ENCODE results near the gene SMYD1. TPM values are rescaled to one million over a fixed set of nuclear protein-coding genes. Genes with fewer than 3 reads are reported as not detected.

The SMYD1 gene
- total RNA-seq, 4 donors from 2014 or later = not detected

DNA sequence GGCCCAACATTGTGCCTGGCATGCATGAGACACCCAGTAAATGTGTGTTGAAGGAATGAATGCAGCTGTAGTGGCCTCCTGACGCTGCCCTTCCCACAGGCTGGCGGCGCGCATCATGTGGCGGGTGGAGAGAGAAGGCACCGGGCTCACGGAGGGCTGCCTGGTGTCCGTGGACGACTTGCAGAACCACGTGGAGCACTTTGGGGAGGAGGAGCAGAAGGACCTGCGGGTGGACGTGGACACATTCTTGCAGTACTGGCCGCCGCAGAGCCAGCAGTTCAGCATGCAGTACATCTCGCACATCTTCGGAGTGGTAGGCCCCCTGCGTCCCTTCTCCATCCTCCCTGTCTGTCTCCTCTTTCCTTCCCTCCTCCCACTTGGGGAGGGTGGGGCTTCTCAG is 20.1 kb downstream of the SMYD1 start:
- no peak overlapping the region for H3K4me3 ChIP-seq
- no peaks in the 10 kb centered on the region for H3K4me1 ChIP-seq
- TF ChIP-seq POLR2AphosphoS5 (IDR thresholded peaks at IDR 0.05) = no peak
- TF ChIP-seq POLR2A (IDR thresholded peaks at IDR 0.05) = no peak
- TF ChIP-seq, protein P1, sequence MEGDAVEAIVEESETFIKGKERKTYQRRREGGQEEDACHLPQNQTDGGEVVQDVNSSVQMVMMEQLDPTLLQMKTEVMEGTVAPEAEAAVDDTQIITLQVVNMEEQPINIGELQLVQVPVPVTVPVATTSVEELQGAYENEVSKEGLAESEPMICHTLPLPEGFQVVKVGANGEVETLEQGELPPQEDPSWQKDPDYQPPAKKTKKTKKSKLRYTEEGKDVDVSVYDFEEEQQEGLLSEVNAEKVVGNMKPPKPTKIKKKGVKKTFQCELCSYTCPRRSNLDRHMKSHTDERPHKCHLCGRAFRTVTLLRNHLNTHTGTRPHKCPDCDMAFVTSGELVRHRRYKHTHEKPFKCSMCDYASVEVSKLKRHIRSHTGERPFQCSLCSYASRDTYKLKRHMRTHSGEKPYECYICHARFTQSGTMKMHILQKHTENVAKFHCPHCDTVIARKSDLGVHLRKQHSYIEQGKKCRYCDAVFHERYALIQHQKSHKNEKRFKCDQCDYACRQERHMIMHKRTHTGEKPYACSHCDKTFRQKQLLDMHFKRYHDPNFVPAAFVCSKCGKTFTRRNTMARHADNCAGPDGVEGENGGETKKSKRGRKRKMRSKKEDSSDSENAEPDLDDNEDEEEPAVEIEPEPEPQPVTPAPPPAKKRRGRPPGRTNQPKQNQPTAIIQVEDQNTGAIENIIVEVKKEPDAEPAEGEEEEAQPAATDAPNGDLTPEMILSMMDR (IDR thresholded peaks at IDR 0.05) = no peak
- TF ChIP-seq EP300 (IDR thresholded peaks at IDR 0.05) = no peak
- H3K27ac ChIP-seq = no peak overlapping the region
- DNase-seq (ENCODE audit: low spot score in 2 of 2) = no peak
- no peaks in the 10 kb centered on the region for H3K9me3 ChIP-seq
- H3K27me3 ChIP-seq = no peaks in the 10 kb centered on the region
- H3K36me3 ChIP-seq = no peaks in the 10 kb centered on the region
- 87% methylated on average over 8 of the region's 17 CpGs for WGBS

GRCh38 chr2:88088999-88089398 is 21.4 kb downstream of the SMYD1 start:
- Histone ChIP-seq H3K4me1 (no peaks in the 10 kb centered on the region), H3K27me3 (no peaks in the 10 kb centered on the region), H3K27ac (no peak overlapping the region), H3K9me3 (no peaks in the 10 kb centered on the region), H3K36me3 (no peaks in the 10 kb centered on the region), H3K4me3 (no peak overlapping the region)
- no peak for DNase-seq (ENCODE audit: low spot score in 2 of 2)
- WGBS = 86% methylated on average over 2 of the region's 2 CpGs
- TF ChIP-seq POLR2A (IDR thresholded peaks at IDR 0.05) (no peak), POLR2AphosphoS5 (IDR thresholded peaks at IDR 0.05) (no peak), EP300 (IDR thresholded peaks at IDR 0.05) (no peak)
- TF ChIP-seq, protein P1 (IDR thresholded peaks at IDR 0.05) = no peak

DNA sequence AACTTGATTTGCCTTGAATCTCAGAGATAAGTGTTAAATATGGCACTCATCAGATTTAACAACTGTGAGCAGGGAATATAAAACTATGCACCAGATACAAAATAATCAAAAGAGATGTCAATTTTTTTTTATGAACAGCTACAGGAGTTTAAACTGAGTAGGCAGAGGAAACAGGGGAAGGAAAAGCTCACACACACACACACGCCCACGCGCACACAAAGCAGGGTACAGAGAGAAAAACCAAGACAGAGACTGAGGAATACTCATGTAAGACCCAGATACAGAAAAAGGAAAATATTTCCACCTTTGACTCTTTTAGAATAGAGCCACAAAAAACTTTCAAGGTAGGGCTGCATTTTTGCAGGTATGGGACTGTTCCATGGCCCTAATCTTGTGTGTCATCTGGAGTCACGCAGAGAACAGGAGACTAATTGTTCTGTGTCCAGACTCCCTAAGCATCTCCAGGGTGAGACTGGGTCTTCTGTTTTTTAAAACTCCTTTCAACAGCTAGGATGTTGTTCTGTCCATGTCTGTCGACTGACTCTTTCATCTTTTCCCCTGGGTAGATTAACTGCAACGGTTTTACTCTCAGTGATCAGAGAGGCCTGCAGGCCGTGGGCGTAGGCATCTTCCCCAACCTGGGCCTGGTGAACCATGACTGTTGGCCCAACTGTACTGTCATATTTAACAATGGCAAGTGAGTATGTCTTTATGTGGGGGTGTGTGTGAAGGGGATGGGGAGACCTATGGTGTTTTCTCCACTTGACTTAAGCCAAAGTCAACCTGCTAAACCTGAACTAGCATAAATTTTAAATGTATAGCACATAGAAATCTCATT is 23.0 kb downstream of the SMYD1 start:
- DNase-seq (ENCODE audit: low spot score in 2 of 2) = no peak
- no peak for TF ChIP-seq POLR2AphosphoS5 (IDR thresholded peaks at IDR 0.05)
- TF ChIP-seq, protein P1 (IDR thresholded peaks at IDR 0.05) = no peak
- H3K4me3 ChIP-seq = no peak overlapping the region
- H3K27ac ChIP-seq = no peak overlapping the region
- H3K9me3 ChIP-seq = no peaks in the 10 kb centered on the region
- H3K36me3 ChIP-seq = no peaks in the 10 kb centered on the region
- no peaks in the 10 kb centered on the region for H3K4me1 ChIP-seq
- H3K27me3 ChIP-seq = no peaks in the 10 kb centered on the region
- 71% methylated on average over 8 of the region's 8 CpGs for WGBS

- no peaks in the 10 kb centered on the region for H3K27me3 ChIP-seq
These were observed 24.3 kb downstream of the SMYD1 start for GRCh38 chr2:88091943-88092342.

GRCh38 chr2:88092773-88093172 is 25.1 kb downstream of the SMYD1 start:
- TF ChIP-seq EP300 (IDR thresholded peaks at IDR 0.05) = no peak
- TF ChIP-seq, protein P1 (IDR thresholded peaks at IDR 0.05) = no peak
- TF ChIP-seq POLR2A (IDR thresholded peaks at IDR 0.05) = no peak
- TF ChIP-seq POLR2AphosphoS5 (IDR thresholded peaks at IDR 0.05) = no peak
- no peaks in the 10 kb centered on the region for H3K27me3 ChIP-seq
- DNase-seq (ENCODE audit: low spot score in 2 of 2) = no peak
- H3K4me3 ChIP-seq = no peak overlapping the region
- H3K4me1 ChIP-seq = no peaks in the 10 kb centered on the region
- no peaks in the 10 kb centered on the region for H3K9me3 ChIP-seq
- no peak overlapping the region for H3K27ac ChIP-seq
- no peaks in the 10 kb centered on the region for H3K36me3 ChIP-seq

More at GRCh38 chr2:88091943-88092342, 24.3 kb downstream of the SMYD1 start:
- no peak for DNase-seq (ENCODE audit: low spot score in 2 of 2)
- Histone ChIP-seq H3K4me1 (no peaks in the 10 kb centered on the region), H3K4me3 (no peak overlapping the region), H3K27ac (no peak overlapping the region), H3K9me3 (no peaks in the 10 kb centered on the region), H3K36me3 (no peaks in the 10 kb centered on the region)
- WGBS = 61% methylated on average over 3 of the region's 3 CpGs
- TF ChIP-seq EP300 (IDR thresholded peaks at IDR 0.05) = no peak
- no peak for TF ChIP-seq POLR2A (IDR thresholded peaks at IDR 0.05)
- no peak for TF ChIP-seq POLR2AphosphoS5 (IDR thresholded peaks at IDR 0.05)
- TF ChIP-seq, protein P1 (IDR thresholded peaks at IDR 0.05) = no peak
